ENCODE measurements around the gene KLRC2. TPM values are rescaled to one million over a fixed set of nuclear protein-coding genes. Genes with fewer than 3 reads are reported as not detected.
"Not testable (repeated sequence)": the region's sequence is repeated elsewhere in the genome, so short reads cannot be mapped to it uniquely, and the experiment has no call there.

KLRC2 gene
- 0.52 and 2.0 TPM in 2 replicates for total RNA-seq
- polyA plus RNA-seq, result 1.3 TPM in 1 of 2 replicates, not detected in the other

- not testable (repeated sequence) for H3K4me2 ChIP-seq; H3K36me3 ChIP-seq (replicated peaks; ENCODE audit: insufficient read depth, low read depth); H2AFZ ChIP-seq; H3K27ac ChIP-seq; H3K9me3 ChIP-seq (ENCODE audit: low read depth); H3K9me2 ChIP-seq (replicated peaks; ENCODE audit: insufficient read depth); H3K27me3 ChIP-seq; H3K4me3 ChIP-seq; H4K20me1 ChIP-seq (ENCODE audit: insufficient read depth, poor library complexity, severe bottlenecking); H3K79me2 ChIP-seq; H3K4me1 ChIP-seq (ENCODE audit: insufficient read depth); DNase-seq (ENCODE audit: low spot score)
- 41% methylated on average over 3 of the region's 3 CpGs for WGBS (ENCODE audit: low lambda C conversion rate, missing lambda C conversion rate)
Observed at GRCh38 chr12:10435816-10436215, at the start of gene KLRC2. TSS of gene KLRC2 (minus strand) at chr12:10436010. CDS start at chr12:10435986, 24 bp downstream.

- WGBS (ENCODE audit: low lambda C conversion rate, missing lambda C conversion rate), result 65% methylated on average over 2 of the region's 2 CpGs
- H2AFZ ChIP-seq; H3K27ac ChIP-seq; H3K4me1 ChIP-seq (ENCODE audit: insufficient read depth); H3K4me3 ChIP-seq; H3K27me3 ChIP-seq; H3K36me3 ChIP-seq (replicated peaks; ENCODE audit: insufficient read depth, low read depth); H3K9me2 ChIP-seq (replicated peaks; ENCODE audit: insufficient read depth); H3K79me2 ChIP-seq; H3K4me2 ChIP-seq; H3K9me3 ChIP-seq (ENCODE audit: low read depth); H4K20me1 ChIP-seq (ENCODE audit: insufficient read depth, poor library complexity, severe bottlenecking); DNase-seq (ENCODE audit: low spot score): not testable (repeated sequence)
Observed at GRCh38 chr12:10481901-10482300, 46.1 kb upstream of the KLRC2 start.

DNA sequence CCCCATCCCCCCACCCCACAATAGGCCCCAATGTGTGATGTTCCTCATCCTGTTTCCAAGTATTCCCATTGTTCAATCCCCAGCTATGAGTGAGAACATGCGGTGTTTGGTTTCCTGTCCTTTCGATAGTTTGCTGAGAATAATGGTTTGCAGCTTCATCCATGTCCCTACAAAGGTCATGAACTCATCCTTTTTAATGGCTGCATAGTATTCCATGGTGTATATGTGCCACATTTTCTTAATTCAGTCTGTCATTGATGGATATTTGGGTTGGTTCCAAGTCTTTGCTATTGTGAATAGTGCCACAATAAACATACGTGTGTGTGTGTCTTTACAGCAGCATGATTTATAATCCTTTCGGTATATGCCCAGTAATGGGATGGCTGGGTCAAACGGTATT is 37.0 kb upstream of the KLRC2 start:
- H4K20me1 ChIP-seq (ENCODE audit: insufficient read depth, poor library complexity, severe bottlenecking), result not testable (repeated sequence)

DNA sequence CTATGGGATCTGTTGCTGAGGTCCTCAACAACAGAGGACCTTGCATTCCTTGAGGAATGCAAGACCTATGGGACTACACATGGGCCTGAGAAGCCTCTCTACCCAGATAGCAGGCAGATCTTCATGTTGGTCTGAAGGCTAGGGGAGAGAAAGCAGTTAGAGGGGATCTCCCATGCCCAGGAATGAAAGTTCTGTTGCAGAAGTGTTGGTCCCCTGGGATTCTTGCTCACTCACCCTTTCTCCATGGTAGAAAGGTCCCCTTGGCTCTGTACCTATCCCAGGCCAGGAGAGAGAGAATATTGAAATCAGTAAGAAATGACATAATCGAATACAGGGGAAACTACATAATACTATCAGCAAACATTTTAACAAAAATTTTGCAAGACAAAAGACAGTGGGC is 33.9 kb upstream of the KLRC2 start:
- DNase-seq (ENCODE audit: low spot score), result no peak
- 93% methylated on average over 1 of the region's 1 CpG for WGBS (ENCODE audit: low lambda C conversion rate, missing lambda C conversion rate)
- Histone ChIP-seq H3K4me3 (no peak overlapping the region), H2AFZ (no peak overlapping the region), H3K36me3 (replicated peaks; ENCODE audit: insufficient read depth, low read depth) (no peaks in the 10 kb centered on the region), H3K4me1 (ENCODE audit: insufficient read depth) (no peaks in the 10 kb centered on the region), H3K79me2 (no peaks in the 10 kb centered on the region), H3K4me2 (no peak overlapping the region), H3K9me3 (ENCODE audit: low read depth) (no peaks in the 10 kb centered on the region), H3K27me3 (no peaks in the 10 kb centered on the region), H4K20me1 (ENCODE audit: insufficient read depth, poor library complexity, severe bottlenecking) (no peaks in the 10 kb centered on the region), H3K9me2 (replicated peaks; ENCODE audit: insufficient read depth) (no peaks in the 10 kb centered on the region), H3K27ac (no peak overlapping the region)
- TF ChIP-seq EZH2 (IDR thresholded peaks at IDR 0.05; ENCODE audit: borderline replicate concordance), result no peak
- no peak for TF ChIP-seq CTCF (IDR thresholded peaks at IDR 0.05; ENCODE audit: poor library complexity)
- TF ChIP-seq EZH2phosphoT487 (IDR thresholded peaks at IDR 0.05; ENCODE audit: low read depth, severe bottlenecking, unreplicated experiment), result no peak

More for the DNA sequence above, 37.0 kb upstream of the KLRC2 start:
- H3K9me2 ChIP-seq (replicated peaks; ENCODE audit: insufficient read depth); H3K4me1 ChIP-seq (ENCODE audit: insufficient read depth); H3K36me3 ChIP-seq (replicated peaks; ENCODE audit: insufficient read depth, low read depth); H3K27me3 ChIP-seq; H3K27ac ChIP-seq; H3K9me3 ChIP-seq (ENCODE audit: low read depth); DNase-seq (ENCODE audit: low spot score); H2AFZ ChIP-seq; H3K79me2 ChIP-seq; H3K4me3 ChIP-seq; H3K4me2 ChIP-seq: not testable (repeated sequence)
- 97% methylated on average over 5 of the region's 5 CpGs for whole genome bisulfite sequencing (ENCODE audit: low lambda C conversion rate, missing lambda C conversion rate)

DNA sequence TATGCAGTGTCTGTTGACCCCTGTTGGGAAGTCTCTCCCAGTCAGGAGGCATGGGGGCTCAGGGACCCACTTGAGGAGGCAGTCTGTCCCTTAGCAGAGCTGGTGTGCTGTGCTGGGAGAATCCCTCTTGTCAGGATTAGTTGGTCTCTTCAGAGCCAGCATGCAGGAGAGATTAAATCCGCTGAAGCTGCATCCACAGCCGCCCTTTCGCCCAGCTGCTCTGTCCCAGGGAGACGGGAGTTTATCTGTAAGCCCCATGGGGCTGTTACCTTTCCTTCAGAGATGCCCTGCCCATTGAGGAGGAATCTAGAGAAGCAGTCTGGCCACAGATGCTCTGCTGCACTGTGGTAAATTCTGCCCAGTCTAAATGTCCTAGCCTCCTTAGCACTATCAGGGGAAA is 30.5 kb upstream of the KLRC2 start:
- Histone ChIP-seq H3K27ac (no peak overlapping the region), H3K4me2 (no peak overlapping the region), H4K20me1 (ENCODE audit: insufficient read depth, poor library complexity, severe bottlenecking) (no peaks in the 10 kb centered on the region), H3K9me3 (ENCODE audit: low read depth) (no peaks in the 10 kb centered on the region), H3K9me2 (replicated peaks; ENCODE audit: insufficient read depth) (no peaks in the 10 kb centered on the region), H3K36me3 (replicated peaks; ENCODE audit: insufficient read depth, low read depth) (no peaks in the 10 kb centered on the region), H3K79me2 (no peaks in the 10 kb centered on the region), H3K4me3 (no peak overlapping the region), H2AFZ (no peak overlapping the region), H3K27me3 (no peaks in the 10 kb centered on the region), H3K4me1 (ENCODE audit: insufficient read depth) (no peaks in the 10 kb centered on the region)
- no peak for DNase-seq (ENCODE audit: low spot score)
- 70% methylated on average over 4 of the region's 4 CpGs for WGBS (ENCODE audit: low lambda C conversion rate, missing lambda C conversion rate)
- TF ChIP-seq EZH2phosphoT487 (IDR thresholded peaks at IDR 0.05; ENCODE audit: low read depth, severe bottlenecking, unreplicated experiment) (no peak), CTCF (IDR thresholded peaks at IDR 0.05; ENCODE audit: poor library complexity) (no peak), EZH2 (IDR thresholded peaks at IDR 0.05; ENCODE audit: borderline replicate concordance) (no peak)

Measured in hepatocyte (in vitro differentiated cells).